Activated naive CD4-positive, alpha-beta T cell treated with anti-CD3 and anti-CD28 coated beads for 36 hours (primary cell): Measurements from ENCODE around the gene SPPL2A. TPM values are rescaled to one million over a fixed set of nuclear protein-coding genes. Genes with fewer than 3 reads are reported as not detected.

Experiments
- CTCF ChIA-PET: fragments of 350-600 bp; sonication (Branson Sonifier 250); formaldehyde crosslinking; loops from one replicate; lab custom pipeline; 2021; ENCODE audit warnings: antibody characterized with exemption; lab: Charles Lee
- DNase-seq: peaks from one replicate; pipeline ENCODE4 v3.0.0-alpha.2; 2020
- H3K27ac Mint-ChIP-seq: one replicate; pipeline ENCODE4 v1.8.0; 2021; ENCODE audit warnings: mild to moderate bottlenecking, mixed read lengths
- H3K27me3 Mint-ChIP-seq: one replicate; pipeline ENCODE4 v1.8.0; 2021; ENCODE audit warnings: low read depth, mixed read lengths
- H3K36me3 Mint-ChIP-seq: one replicate; pipeline ENCODE4 v1.8.0; 2021; ENCODE audit warnings: low read depth, mixed read lengths
- H3K4me1 Mint-ChIP-seq: one replicate; pipeline ENCODE4 v1.8.0; 2021; ENCODE audit warnings: low read depth, mixed read lengths
- H3K4me3 Mint-ChIP-seq: one replicate; pipeline ENCODE4 v1.8.0; 2021; ENCODE audit warnings: mild to moderate bottlenecking, moderate library complexity, mixed read lengths
- H3K9me3 Mint-ChIP-seq: one replicate; pipeline ENCODE4 v1.8.0; 2021; ENCODE audit warnings: mixed read lengths
- intact Hi-C: fragments of 100-400 bp; cut with micrococcal nuclease; formaldehyde crosslinking; loops from one replicate; pipeline ENCODE4 v1.15.1; 2023
- total RNA-seq, 2 experiments: library from RNA; stranded (reverse); gene quantifications; one replicate each; pipeline ENCODE4 v1.2.3, GENCODE V29; 2021

SPPL2A gene
- total RNA-seq, 2 experiments from 2014 or later, result 37.7 to 41.6 TPM

GRCh38 chr15:50758712-50759205 is 6.7 kb downstream of the SPPL2A start:
- Mint-ChIP-seq H3K27me3 (no peaks in the 10 kb centered on the region), H3K4me3 (no peak overlapping the region), H3K4me1 (peaks cover 61% of the 10 kb centered on the region), H3K36me3 (peaks cover 12% of the 10 kb centered on the region), H3K9me3 (no peaks in the 10 kb centered on the region), H3K27ac (no peak overlapping the region)
- intact Hi-C loops, result no loop called here
- CTCF ChIA-PET, result no interaction called here
- no peak for DNase-seq

GRCh38 chr15:50753463-50753862 is 12.0 kb downstream of the SPPL2A start:
- no peaks in the 10 kb centered on the region for H3K27me3 Mint-ChIP-seq
- CTCF ChIA-PET, result interaction anchor here (0.5 to 0.6 kb wide), 2 partner anchors 62 to 1332 kb away, joined by 3 to 6 read pairs; no protein-coding TSS in a partner anchor

GRCh38 chr15:50751394-50751793 is 14.1 kb downstream of the SPPL2A start:
- CTCF ChIA-PET, result no interaction called here
- Mint-ChIP-seq H3K9me3 (no peaks in the 10 kb centered on the region), H3K27ac (no peak overlapping the region), H3K4me1 (peaks cover 17% of the 10 kb centered on the region), H3K4me3 (no peak overlapping the region), H3K27me3 (no peaks in the 10 kb centered on the region), H3K36me3 (peaks cover 12% of the 10 kb centered on the region)
- DNase-seq, result no peak
- intact Hi-C loops, result no loop called here

More at GRCh38 chr15:50753463-50753862, 12.0 kb downstream of the SPPL2A start:
- Mint-ChIP-seq H3K36me3 (peaks cover 7% of the 10 kb centered on the region), H3K4me1 (peaks cover 25% of the 10 kb centered on the region), H3K27ac (no peak overlapping the region), H3K4me3 (no peak overlapping the region), H3K9me3 (no peaks in the 10 kb centered on the region)
- DNase-seq, result no peak
- intact Hi-C loops, result no loop called here

- Mint-ChIP-seq H3K27me3 (no peaks in the 10 kb centered on the region), H3K9me3 (no peaks in the 10 kb centered on the region), H3K4me1 (peaks cover 9% of the 10 kb centered on the region), H3K4me3 (no peak overlapping the region), H3K27ac (no peak overlapping the region), H3K36me3 (peaks cover 12% of the 10 kb centered on the region)
- intact Hi-C loops, result no loop called here
- CTCF ChIA-PET, result interaction anchor here (1.3 kb wide), 1 partner anchor 14 kb away, joined by 3 read pairs; no protein-coding TSS in a partner anchor
- no peak for DNase-seq
Measured at GRCh38 chr15:50750227-50750705, 15.2 kb downstream of the SPPL2A start.

GRCh38 chr15:50747523-50747922 is 18.0 kb downstream of the SPPL2A start:
- peaks cover 4% of the 10 kb centered on the region for H3K4me1 Mint-ChIP-seq
- CTCF ChIA-PET, result no interaction called here
- DNase-seq, result no peak
- H3K36me3 Mint-ChIP-seq, result peaks cover 12% of the 10 kb centered on the region
- H3K27ac Mint-ChIP-seq, result no peak overlapping the region
- intact Hi-C loops, result no loop called here
- no peaks in the 10 kb centered on the region for H3K27me3 Mint-ChIP-seq
- no peaks in the 10 kb centered on the region for H3K9me3 Mint-ChIP-seq
- H3K4me3 Mint-ChIP-seq, result no peak overlapping the region

GRCh38 chr15:50744601-50745000 is 20.9 kb downstream of the SPPL2A start:
- no peak for DNase-seq
- intact Hi-C loops, result no loop called here
- Mint-ChIP-seq H3K36me3 (peaks cover 14% of the 10 kb centered on the region), H3K27me3 (no peaks in the 10 kb centered on the region), H3K4me3 (no peak overlapping the region), H3K27ac (no peak overlapping the region), H3K4me1 (no peaks in the 10 kb centered on the region), H3K9me3 (no peaks in the 10 kb centered on the region)
- CTCF ChIA-PET, result interaction anchor here (0.6 kb wide), 1 partner anchor 1024 kb away, joined by 3 read pairs; no protein-coding TSS in a partner anchor

GRCh38 chr15:50740955-50741354 is 24.6 kb downstream of the SPPL2A start:
- no peak overlapping the region for H3K27ac Mint-ChIP-seq
- no peaks in the 10 kb centered on the region for H3K27me3 Mint-ChIP-seq
- H3K4me1 Mint-ChIP-seq, result no peaks in the 10 kb centered on the region
- CTCF ChIA-PET, result no interaction called here
- H3K36me3 Mint-ChIP-seq, result peaks cover 19% of the 10 kb centered on the region
- no peak for DNase-seq
- intact Hi-C loops, result no loop called here
- H3K4me3 Mint-ChIP-seq, result no peak overlapping the region
- H3K9me3 Mint-ChIP-seq, result no peaks in the 10 kb centered on the region

GRCh38 chr15:50736823-50737222 is 28.7 kb downstream of the SPPL2A start:
- H3K36me3 Mint-ChIP-seq, result peaks cover 36% of the 10 kb centered on the region
- no peak overlapping the region for H3K4me3 Mint-ChIP-seq
- intact Hi-C loops, result no loop called here
- no peak for DNase-seq
- CTCF ChIA-PET, result no interaction called here
- H3K27ac Mint-ChIP-seq, result no peak overlapping the region
- no peaks in the 10 kb centered on the region for H3K4me1 Mint-ChIP-seq
- H3K9me3 Mint-ChIP-seq, result no peaks in the 10 kb centered on the region
- no peaks in the 10 kb centered on the region for H3K27me3 Mint-ChIP-seq

GRCh38 chr15:50735156-50735555 is 30.4 kb downstream of the SPPL2A start:
- no peak for DNase-seq
- Mint-ChIP-seq H3K27ac (no peak overlapping the region), H3K9me3 (no peaks in the 10 kb centered on the region), H3K4me1 (no peaks in the 10 kb centered on the region), H3K36me3 (peaks cover 34% of the 10 kb centered on the region), H3K4me3 (no peak overlapping the region), H3K27me3 (no peaks in the 10 kb centered on the region)
- intact Hi-C loops, result no loop called here
- CTCF ChIA-PET, result no interaction called here

GRCh38 chr15:50726315-50726714 is 39.2 kb downstream of the SPPL2A start:
- Mint-ChIP-seq H3K27me3 (no peaks in the 10 kb centered on the region), H3K4me3 (no peak overlapping the region), H3K27ac (no peak overlapping the region), H3K36me3 (peaks cover 9% of the 10 kb centered on the region), H3K9me3 (no peaks in the 10 kb centered on the region), H3K4me1 (no peaks in the 10 kb centered on the region)
- intact Hi-C loops, result no loop called here
- DNase-seq, result no peak
- CTCF ChIA-PET, result interaction anchor here (0.6 to 2.2 kb wide), 4 partner anchors 16 to 159 kb away, joined by 3 to 11 read pairs (median 5); no protein-coding TSS in a partner anchor

GRCh38 chr15:50718700-50719125 is 46.8 kb downstream of the SPPL2A start:
- Mint-ChIP-seq H3K9me3 (no peaks in the 10 kb centered on the region), H3K27me3 (no peaks in the 10 kb centered on the region), H3K36me3 (peaks cover 16% of the 10 kb centered on the region), H3K4me1 (no peaks in the 10 kb centered on the region), H3K27ac (no peak overlapping the region), H3K4me3 (no peak overlapping the region)
- DNase-seq, result no peak
- CTCF ChIA-PET, result interaction anchor here (0.7 kb wide), 1 partner anchor 139 kb away, joined by 3 read pairs; no protein-coding TSS in a partner anchor
- intact Hi-C loops, result no loop called here

- Mint-ChIP-seq H3K4me1 (no peaks in the 10 kb centered on the region), H3K9me3 (no peaks in the 10 kb centered on the region), H3K36me3 (peaks cover 4% of the 10 kb centered on the region), H3K27me3 (no peaks in the 10 kb centered on the region), H3K27ac (no peak overlapping the region), H3K4me3 (no peak overlapping the region)
- intact Hi-C loops, result no loop called here
- DNase-seq, result no peak
- CTCF ChIA-PET, result interaction anchor here (0.7 kb wide), 1 partner anchor 164 kb away, joined by 3 read pairs; no protein-coding TSS in a partner anchor
Measured at GRCh38 chr15:50712018-50712417, 53.5 kb downstream of the SPPL2A start.

- intact Hi-C loops, result no loop called here
- CTCF ChIA-PET, result interaction anchor here (0.6 kb wide), 2 partner anchors 66 to 191 kb away, joined by 3 read pairs; no protein-coding TSS in a partner anchor
- peaks cover 2% of the 10 kb centered on the region for H3K36me3 Mint-ChIP-seq
Measured at GRCh38 chr15:50710585-50710984, 54.9 kb downstream of the SPPL2A start.

More at GRCh38 chr15:50710585-50710984, 54.9 kb downstream of the SPPL2A start:
- Mint-ChIP-seq H3K27me3 (no peaks in the 10 kb centered on the region), H3K27ac (no peak overlapping the region), H3K4me1 (no peaks in the 10 kb centered on the region), H3K4me3 (no peak overlapping the region), H3K9me3 (no peaks in the 10 kb centered on the region)
- no peak for DNase-seq
